MM.1S (cell line): ENCODE measurements around the gene USP10.

Experiments
- CTCF ChIP-seq: fragments of 300-600 bp; sonication (generic); IDR thresholded peaks from 2 replicates; pipeline ENCODE4 v1.5.1; 2016; ENCODE audit warnings: antibody characterized with exemption, low read length, mixed read lengths
- EZH2 ChIP-seq: fragments of 300-600 bp; sonication (generic); optimal IDR thresholded peaks from 2 replicates; pipeline ENCODE3; 2017; ENCODE audit warnings: low read depth, mild to moderate bottlenecking, antibody characterized with exemption, low read length, mixed read lengths
- EZH2phosphoT487 ChIP-seq: fragments of 300-600 bp; sonication (generic); IDR thresholded peaks from 2 replicates; pipeline ENCODE4 v1.6.1; 2018; ENCODE audit warnings: antibody characterized with exemption, low read length

DNA sequence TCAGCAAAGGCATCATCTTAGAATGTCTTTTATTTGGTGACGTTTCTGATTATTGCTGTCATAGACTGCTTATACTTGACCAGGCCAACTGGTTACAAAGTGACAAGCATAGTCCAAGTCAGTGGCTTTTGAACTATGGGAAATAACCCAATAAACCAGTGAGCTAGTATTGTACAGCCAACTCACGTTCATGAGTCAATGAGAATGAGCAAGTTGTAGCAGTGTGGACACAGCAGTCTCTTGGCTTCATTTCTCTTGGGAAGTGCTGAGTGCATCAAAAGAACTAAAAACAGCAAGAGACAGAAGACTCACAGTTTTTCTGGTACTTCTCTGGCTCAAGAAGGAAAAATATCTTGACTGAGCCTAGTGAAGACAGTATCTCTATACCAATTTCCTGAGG lies 83.0 kb downstream of the USP10 start:
- TF ChIP-seq CTCF: no peak
- no peak for TF ChIP-seq EZH2phosphoT487
- no peak for TF ChIP-seq EZH2
